GM23248 (cell line): Measurements from ENCODE around the gene PIK3CB. TPM values are rescaled to one million over a fixed set of nuclear protein-coding genes. Genes with fewer than 3 reads are reported as not detected.

Source experiments
- DNase-seq: peaks from one replicate; pipeline ENCODE4 v3.0.0-alpha.2; 2015
- H2AFZ ChIP-seq: fragments of 200-600 bp; sonication (generic); 2 replicates; pipeline ENCODE4 v1.6.1; 2016; ENCODE audit warnings: antibody characterized with exemption
- H3F3A ChIP-seq: fragments of 200-600 bp; sonication (generic); 2 replicates; pipeline ENCODE4 v1.6.1; 2016; ENCODE audit warnings: mild to moderate bottlenecking, antibody characterized with exemption, mixed run types; ENCODE audit not compliant: insufficient read depth
- H3K27ac ChIP-seq: fragments of 200-600 bp; sonication (generic); 2 replicates; pipeline ENCODE4 v1.5.1; 2016; ENCODE audit warnings: mild to moderate bottlenecking
- H3K27me3 ChIP-seq: fragments of 200-600 bp; sonication (generic); replicated peaks from 2 replicates; pipeline ENCODE4 v1.6.1; 2016; ENCODE audit warnings: mild to moderate bottlenecking; ENCODE audit not compliant: insufficient read depth
- H3K36me3 ChIP-seq: fragments of 200-600 bp; sonication (generic); 2 replicates; pipeline ENCODE4 v1.6.1; 2016; ENCODE audit warnings: low read depth, mild to moderate bottlenecking
- H3K4me1 ChIP-seq: fragments of 200-600 bp; sonication (generic); 2 replicates; pipeline ENCODE4 v1.6.1; 2016; ENCODE audit warnings: mild to moderate bottlenecking; ENCODE audit not compliant: insufficient read depth
- H3K4me2 ChIP-seq: fragments of 200-600 bp; sonication (generic); one replicate; pipeline ENCODE4 v1.6.1; 2016; ENCODE audit warnings: mild to moderate bottlenecking; ENCODE audit not compliant: unreplicated experiment
- H3K4me3 ChIP-seq: fragments of 200-600 bp; sonication (generic); 2 replicates; pipeline ENCODE4 v1.5.1; 2016; ENCODE audit warnings: mild to moderate bottlenecking
- H3K79me2 ChIP-seq: fragments of 200-600 bp; sonication (generic); 2 replicates; pipeline ENCODE4 v1.6.1; 2016; ENCODE audit warnings: mild to moderate bottlenecking; ENCODE audit not compliant: insufficient read depth
- H3K9ac ChIP-seq: fragments of 200-600 bp; sonication (generic); 2 replicates; pipeline ENCODE4 v1.6.1; 2016; ENCODE audit warnings: mild to moderate bottlenecking
- H3K9me2 ChIP-seq: fragments of 200-600 bp; sonication (generic); 2 replicates; pipeline ENCODE4 v1.6.1; 2016; ENCODE audit warnings: mixed run types, mild to moderate bottlenecking, moderate library complexity; ENCODE audit not compliant: insufficient read depth
- H3K9me3 ChIP-seq: fragments of 200-600 bp; sonication (generic); one replicate; pipeline ENCODE4 v1.6.1; 2017; ENCODE audit warnings: low read depth
- H4K20me1 ChIP-seq: fragments of 200-600 bp; sonication (generic); 2 replicates; pipeline ENCODE4 v1.6.0; 2016; ENCODE audit not compliant: insufficient read depth
- EZH2 ChIP-seq: fragments of 200-600 bp; sonication (generic); IDR thresholded peaks from 2 replicates; pipeline ENCODE4 v1.6.1; 2018; ENCODE audit warnings: antibody characterized with exemption, mild to moderate bottlenecking; ENCODE audit not compliant: insufficient read depth, poor library complexity, severe bottlenecking
- EZH2phosphoT487 ChIP-seq: fragments of 200-600 bp; sonication (generic); IDR thresholded peaks from 2 replicates; pipeline ENCODE4 v1.6.1; 2018; ENCODE audit warnings: antibody characterized with exemption, moderate library complexity, mild to moderate bottlenecking, low read depth; ENCODE audit not compliant: insufficient read depth
- WGBS, 2 experiments: methylation state at CpG; one replicate each; pipeline ENCODE4 v1.1.6; 2015 to 2017; ENCODE audit warnings: low lambda C conversion rate in 2 of 2, low coverage in 1 of 2; ENCODE audit errors: missing lambda C conversion rate in 2 of 2; 5-methylcytosine and 5-hydroxymethylcytosine counted together
- in situ Hi-C: fragments of 300-500 bp; cut with MboI; formaldehyde crosslinking; loops from 2 replicates; pipeline ENCODE4 v1.15.0; 2020
- polyA plus RNA-seq: library from polyadenylated mRNA; unstranded; fragments of >200 nt; fragmentation: Nextera tagmentation; extraction: Ambion mirVana; gene quantifications from 2 replicates; pipeline ENCODE4 v1.2.1, GENCODE V29; 2016
- total RNA-seq: library from RNA; depleted of rRNA; stranded (reverse); fragments of >200 nt; shearing (Covaris generic); gene quantifications from 2 replicates; pipeline ENCODE4 v1.2.3, GENCODE V29; 2014

Gene PIK3CB
- total and polyA plus RNA-seq, 2 experiments from 2014 or later, result 4.8 to 6.4 TPM

- DNase-seq, result no peak
- H3K9me2 ChIP-seq, result no peaks in the 10 kb centered on the region
- 46 to 64% methylated on average over 1 of the region's 1 CpG for WGBS, 2 experiments
- H3K9me3 ChIP-seq, result no peaks in the 10 kb centered on the region
- H3K36me3 ChIP-seq, result no peaks in the 10 kb centered on the region
- H3K27me3 ChIP-seq, result no peaks in the 10 kb centered on the region
- no peak overlapping the region for H3K27ac ChIP-seq
- no peak for TF ChIP-seq EZH2phosphoT487
- no peak for TF ChIP-seq EZH2
- peaks cover 9% of the 10 kb centered on the region; the same call in 1 of the 2 replicates for H3F3A ChIP-seq
- H3K79me2 ChIP-seq, result no peaks in the 10 kb centered on the region
- H3K4me2 ChIP-seq, result no peak overlapping the region
- no peak overlapping the region for H2AFZ ChIP-seq
- in situ Hi-C loops, result no loop called here
- no peak overlapping the region for H3K4me3 ChIP-seq
- no peaks in the 10 kb centered on the region for H4K20me1 ChIP-seq
- no peak overlapping the region for H3K9ac ChIP-seq
- peaks cover 10% of the 10 kb centered on the region; the same call in 1 of the 2 replicates for H3K4me1 ChIP-seq
Measured at GRCh38 chr3:138782755-138783154, 52.0 kb downstream of the PIK3CB start.

- no peaks in the 10 kb centered on the region for H3K4me1 ChIP-seq
- no peak overlapping the region for H2AFZ ChIP-seq
- no peak overlapping the region for H3K4me2 ChIP-seq
- in situ Hi-C loops, result no loop called here
- no peak for DNase-seq
- no peak overlapping the region for H3K4me3 ChIP-seq
- H3K9ac ChIP-seq, result no peak overlapping the region
- H3K79me2 ChIP-seq, result no peaks in the 10 kb centered on the region
- TF ChIP-seq EZH2, result no peak
- no peak for TF ChIP-seq EZH2phosphoT487
- H4K20me1 ChIP-seq, result no peaks in the 10 kb centered on the region
- no peaks in the 10 kb centered on the region for H3K27me3 ChIP-seq
- H3F3A ChIP-seq, result 0 out of 2 replicates have a peak, but pooled peaks cover 2% of the 10 kb centered on the region
- H3K9me2 ChIP-seq, result no peaks in the 10 kb centered on the region
- H3K36me3 ChIP-seq, result no peaks in the 10 kb centered on the region
- WGBS, 2 experiments, result 78 to 82% methylated on average over 5 of the region's 5 CpGs
- no peak overlapping the region for H3K27ac ChIP-seq
- no peaks in the 10 kb centered on the region for H3K9me3 ChIP-seq
Measured at GRCh38 chr3:138781012-138781470, 53.7 kb downstream of the PIK3CB start.

GRCh38 chr3:138778643-138779042 is 56.1 kb downstream of the PIK3CB start:
- in situ Hi-C loops, result no loop called here

GRCh38 chr3:138776961-138777360 is 57.8 kb downstream of the PIK3CB start:
- Histone ChIP-seq H3K4me2 (no peak overlapping the region), H4K20me1 (0 out of 2 replicates have a peak, but pooled peaks cover 4% of the 10 kb centered on the region), H3K79me2 (no peaks in the 10 kb centered on the region), H3K36me3 (no peaks in the 10 kb centered on the region), H3K9ac (no peak overlapping the region), H3K27ac (no peak overlapping the region), H2AFZ (no peak overlapping the region), H3K4me1 (peaks cover 21% of the 10 kb centered on the region), H3K27me3 (no peaks in the 10 kb centered on the region), H3K4me3 (no peak overlapping the region), H3F3A (peaks cover 25% of the 10 kb centered on the region), H3K9me2 (no peaks in the 10 kb centered on the region), H3K9me3 (no peaks in the 10 kb centered on the region)
- in situ Hi-C loops, result no loop called here
- DNase-seq, result no peak
- TF ChIP-seq EZH2 (no peak), EZH2phosphoT487 (no peak)
- 92 to 100% methylated on average over 2 of the region's 2 CpGs for WGBS, 2 experiments

More at GRCh38 chr3:138778643-138779042, 56.1 kb downstream of the PIK3CB start:
- H3K9ac ChIP-seq, result no peak overlapping the region
- no peak overlapping the region for H3K4me2 ChIP-seq
- H3K4me1 ChIP-seq, result peaks cover 20% of the 10 kb centered on the region
- no peaks in the 10 kb centered on the region for H3K9me2 ChIP-seq
- H4K20me1 ChIP-seq, result 0 out of 2 replicates have a peak, but pooled peaks cover 4% of the 10 kb centered on the region
- TF ChIP-seq EZH2phosphoT487, result no peak
- TF ChIP-seq EZH2, result no peak
- H3K9me3 ChIP-seq, result no peaks in the 10 kb centered on the region
- no peak overlapping the region for H3K4me3 ChIP-seq
- no peaks in the 10 kb centered on the region for H3K36me3 ChIP-seq
- H3K27me3 ChIP-seq, result no peaks in the 10 kb centered on the region
- H3K79me2 ChIP-seq, result no peaks in the 10 kb centered on the region
- H3F3A ChIP-seq, result peaks cover 23% of the 10 kb centered on the region
- H2AFZ ChIP-seq, result no peak overlapping the region
- no peak overlapping the region for H3K27ac ChIP-seq
- WGBS, 2 experiments, result 97 to 100% methylated on average over 2 of the region's 2 CpGs
- no peak for DNase-seq
